ENCODE data around the gene SULT4A1.

SULT4A1 gene

DNA sequence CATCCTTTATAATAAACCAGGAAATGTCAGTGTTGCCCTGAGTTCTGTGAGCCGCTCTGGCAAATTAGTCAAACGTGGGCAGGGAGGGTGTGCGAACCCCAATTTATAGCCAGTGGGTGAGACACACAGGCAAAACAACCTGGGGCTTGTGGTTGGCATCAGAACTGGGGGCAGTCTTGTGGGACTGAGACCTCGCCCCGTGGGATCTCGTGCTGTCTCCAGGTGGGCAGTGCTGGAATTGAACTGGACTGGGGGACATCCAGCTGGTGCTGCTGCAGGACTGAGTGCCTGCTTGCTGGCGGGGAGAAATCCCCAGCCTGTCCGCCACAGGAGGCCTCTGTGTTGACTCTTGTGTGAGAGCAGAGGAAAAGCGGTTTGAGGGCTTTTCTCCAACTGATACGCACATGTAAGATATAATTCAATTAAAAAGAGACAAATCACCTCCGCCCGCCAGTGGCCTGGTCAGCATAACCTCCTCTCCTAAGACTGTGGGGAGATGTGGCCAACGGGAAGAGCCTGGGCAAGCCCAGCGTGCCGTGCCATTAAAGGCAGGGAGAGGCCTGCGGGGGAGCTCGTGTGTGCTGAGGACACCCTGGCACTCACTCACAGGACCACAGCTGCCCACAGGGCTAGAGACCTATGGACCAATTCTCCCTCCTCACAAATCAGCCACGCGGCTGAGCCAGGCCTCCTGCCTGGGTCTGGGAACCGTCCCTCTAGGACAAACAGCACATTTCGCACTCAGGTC is 18.4 kb downstream of the SULT4A1 start:
- no peak for DNase-seq

DNA sequence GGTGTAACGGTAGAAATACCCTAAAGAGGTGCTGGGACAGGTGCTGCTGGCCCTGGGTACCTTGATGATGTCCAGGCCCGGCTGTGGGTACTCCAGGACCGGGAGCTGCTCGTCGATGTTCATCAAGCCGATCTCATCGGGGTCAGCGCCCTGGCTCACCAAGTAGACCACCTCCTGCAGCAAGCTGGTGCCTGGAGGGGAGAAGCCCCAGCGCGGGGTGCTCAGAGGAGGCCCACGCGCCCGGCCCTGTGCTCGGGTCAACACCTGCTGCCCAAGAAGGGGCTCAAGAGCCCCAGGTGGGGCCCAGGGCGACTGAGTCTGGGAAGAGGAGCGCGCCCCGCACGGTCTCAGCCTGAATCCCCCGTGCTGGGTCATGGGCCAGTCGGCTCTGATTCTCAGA is 20.6 kb downstream of the SULT4A1 start:
- DNase-seq: no peak

DNA sequence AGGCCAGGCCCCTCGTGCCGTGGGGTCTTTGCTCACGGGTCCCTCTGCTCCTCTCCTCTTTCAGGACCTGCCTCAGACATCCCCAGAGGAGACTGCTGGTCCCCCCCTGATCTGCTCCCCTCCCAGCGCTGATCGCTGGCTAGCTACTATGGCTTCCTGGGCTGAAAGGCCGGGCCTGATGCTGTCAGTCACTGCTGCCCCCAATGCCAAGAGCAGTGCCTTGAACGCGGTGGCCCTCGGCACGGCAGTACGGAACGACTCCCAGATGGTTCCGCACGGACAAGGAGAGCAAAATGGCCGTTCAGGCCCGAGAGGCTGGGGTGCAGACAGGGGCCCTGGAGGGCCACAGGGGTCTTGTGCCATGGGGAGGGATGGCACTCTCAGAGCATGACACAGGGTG is 21.5 kb downstream of the SULT4A1 start:
- no peak for DNase-seq

DNA sequence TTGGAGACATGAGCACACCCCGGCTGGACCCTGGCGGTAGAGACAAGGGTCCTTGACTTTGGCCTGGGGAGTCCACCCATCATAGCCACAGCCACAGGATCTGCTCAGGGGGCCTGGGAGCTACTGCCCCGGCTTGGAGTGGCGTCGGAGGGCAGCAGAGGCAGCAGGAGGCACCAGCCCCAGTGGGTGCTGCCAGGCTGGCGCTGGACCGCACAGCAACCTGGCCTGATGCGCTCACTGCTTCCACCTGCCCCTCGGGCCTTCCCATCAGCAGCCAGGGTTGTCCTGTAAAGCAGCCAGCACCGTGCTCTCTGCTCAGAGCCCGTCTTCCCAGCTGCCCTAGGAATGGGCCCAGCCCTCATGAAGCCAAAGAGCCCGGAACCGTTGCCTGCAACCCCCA is 21.9 kb downstream of the SULT4A1 start:
- DNase-seq: no peak

DNA sequence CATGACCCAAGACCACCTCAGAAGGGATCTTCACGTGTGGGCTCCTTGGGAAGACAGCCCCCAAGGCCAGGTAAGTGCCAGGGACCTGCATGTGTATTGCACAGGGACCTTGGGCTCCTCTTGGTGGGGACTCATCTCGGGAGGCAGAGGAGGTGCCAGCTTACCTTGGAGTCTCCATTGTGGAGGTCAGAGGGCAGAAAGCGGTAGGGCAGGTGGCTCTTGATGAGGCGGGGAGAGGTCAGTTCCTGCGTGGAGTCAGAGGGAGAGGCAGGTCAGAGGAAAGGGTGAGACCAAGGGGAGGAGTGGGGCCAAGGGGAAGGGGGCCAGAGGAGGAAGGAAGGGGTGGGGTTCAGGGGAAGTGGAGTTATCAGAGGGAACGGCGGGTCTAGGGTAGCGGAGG is 22.5 kb downstream of the SULT4A1 start:
- no peak for DNase-seq

DNA sequence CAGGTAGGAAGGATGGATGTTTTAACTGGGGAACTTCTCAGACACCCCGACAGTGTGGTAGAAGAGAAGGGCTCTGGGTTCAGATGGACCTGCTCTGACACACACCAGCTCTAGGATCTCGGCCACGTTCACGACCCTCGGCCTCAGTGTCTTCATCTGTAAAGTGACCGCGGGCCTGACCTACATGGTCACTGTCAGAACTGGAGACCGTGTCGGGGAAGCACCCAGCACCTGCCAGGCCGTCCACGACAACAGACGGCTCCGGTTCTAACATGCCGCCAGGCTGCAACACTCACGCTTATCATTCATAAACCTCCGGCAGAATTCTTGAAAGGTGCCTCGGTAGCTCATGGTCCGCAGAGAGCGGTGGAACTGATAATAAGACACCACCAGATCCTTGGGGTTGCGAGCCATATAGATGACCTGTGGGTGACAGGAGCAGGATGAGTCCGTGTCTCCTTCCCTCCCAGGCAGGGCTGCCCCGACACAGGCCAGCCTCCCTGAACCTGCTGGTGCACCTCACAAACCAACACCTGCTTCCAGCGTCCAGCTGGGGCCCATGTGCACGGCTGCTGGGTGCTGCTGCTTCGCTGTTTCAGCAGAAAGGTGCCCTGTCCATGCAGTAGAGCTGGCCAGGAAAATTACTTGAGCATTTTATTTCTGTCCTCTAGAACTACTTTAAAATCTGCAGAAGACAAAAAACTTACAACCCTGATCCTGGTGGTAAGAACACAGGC is 23.6 kb downstream of the SULT4A1 start:
- no peak for DNase-seq

DNA sequence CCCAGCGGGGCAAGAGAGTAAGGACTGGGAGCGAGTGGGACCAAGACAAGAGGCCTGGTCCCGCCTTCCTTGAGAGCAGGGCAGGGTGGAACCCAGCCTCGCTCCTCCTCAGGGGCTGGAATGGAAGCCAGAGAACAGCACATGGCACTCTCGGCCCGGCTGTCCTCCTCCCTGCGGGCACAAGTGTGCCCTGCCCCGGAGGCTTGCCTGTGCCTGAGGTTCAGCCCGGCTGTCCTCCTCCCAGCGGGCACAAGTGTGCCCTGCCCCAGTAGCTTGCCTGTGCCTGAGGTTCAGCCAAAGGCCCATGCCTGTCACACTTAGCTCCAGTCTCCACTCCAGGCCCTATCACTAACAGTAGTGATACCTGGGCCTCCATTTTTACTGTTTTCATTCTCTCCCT is 24.2 kb downstream of the SULT4A1 start:
- no peak for DNase-seq

DNA sequence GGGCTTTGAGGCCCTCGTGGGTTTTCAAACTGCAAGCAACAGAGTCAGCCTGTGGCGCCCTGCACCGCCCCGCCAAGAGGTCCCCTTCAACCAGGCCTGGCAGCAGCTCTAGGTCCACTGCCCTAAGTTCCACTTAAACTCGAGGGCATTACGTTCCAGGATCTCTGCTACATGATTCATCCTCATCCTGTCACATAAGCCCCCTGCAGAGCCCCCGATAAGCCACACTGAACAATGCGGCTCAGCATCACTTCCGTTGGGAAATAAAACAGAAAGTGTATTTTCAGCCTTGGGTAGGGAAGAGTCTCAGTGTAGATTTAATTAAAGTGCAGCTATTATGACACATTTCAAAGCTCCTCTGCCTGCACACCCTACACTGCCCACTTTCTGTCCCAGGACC is 24.6 kb downstream of the SULT4A1 start:
- DNase-seq: no peak

DNA sequence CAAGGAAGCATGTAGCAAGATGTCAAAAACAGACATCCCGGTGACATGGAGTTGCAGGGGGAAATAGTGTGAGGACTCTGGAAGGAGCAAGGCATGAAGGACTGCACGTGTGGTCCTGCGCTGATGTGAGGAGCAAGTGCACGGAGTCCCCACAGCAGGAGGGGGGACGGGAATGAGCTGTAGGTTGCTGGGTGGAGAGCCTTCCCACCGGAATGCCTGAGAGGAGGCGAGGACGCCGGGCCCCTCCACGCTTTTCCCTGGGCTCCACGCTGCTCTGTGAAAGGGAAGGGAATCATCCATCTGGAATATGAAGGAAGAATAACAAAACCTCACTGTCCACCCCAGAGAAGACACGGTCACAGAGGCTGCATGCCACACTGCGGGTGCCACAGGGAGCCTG is 26.6 kb downstream of the SULT4A1 start:
- DNase-seq: no peak

DNA sequence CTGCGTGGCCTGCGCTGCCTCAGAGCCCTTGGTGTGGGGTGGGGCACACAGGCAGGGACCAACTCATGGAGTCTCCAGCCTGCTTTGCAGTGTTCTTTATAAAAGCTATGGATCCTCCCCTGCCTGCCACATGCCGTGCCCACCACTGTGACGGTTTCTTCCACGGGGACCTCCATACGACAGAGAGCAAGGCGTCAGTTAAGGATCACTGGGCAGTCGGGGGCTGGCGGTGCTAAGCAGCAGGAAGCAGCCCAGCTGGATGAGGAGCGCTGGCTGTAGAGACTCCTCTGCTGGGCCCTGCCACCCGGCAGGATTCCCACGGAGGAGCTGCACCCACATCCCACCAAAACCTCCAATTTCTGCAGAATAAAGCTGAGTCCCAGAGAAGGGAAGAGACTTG is 27.1 kb downstream of the SULT4A1 start:
- DNase-seq: no peak

DNA sequence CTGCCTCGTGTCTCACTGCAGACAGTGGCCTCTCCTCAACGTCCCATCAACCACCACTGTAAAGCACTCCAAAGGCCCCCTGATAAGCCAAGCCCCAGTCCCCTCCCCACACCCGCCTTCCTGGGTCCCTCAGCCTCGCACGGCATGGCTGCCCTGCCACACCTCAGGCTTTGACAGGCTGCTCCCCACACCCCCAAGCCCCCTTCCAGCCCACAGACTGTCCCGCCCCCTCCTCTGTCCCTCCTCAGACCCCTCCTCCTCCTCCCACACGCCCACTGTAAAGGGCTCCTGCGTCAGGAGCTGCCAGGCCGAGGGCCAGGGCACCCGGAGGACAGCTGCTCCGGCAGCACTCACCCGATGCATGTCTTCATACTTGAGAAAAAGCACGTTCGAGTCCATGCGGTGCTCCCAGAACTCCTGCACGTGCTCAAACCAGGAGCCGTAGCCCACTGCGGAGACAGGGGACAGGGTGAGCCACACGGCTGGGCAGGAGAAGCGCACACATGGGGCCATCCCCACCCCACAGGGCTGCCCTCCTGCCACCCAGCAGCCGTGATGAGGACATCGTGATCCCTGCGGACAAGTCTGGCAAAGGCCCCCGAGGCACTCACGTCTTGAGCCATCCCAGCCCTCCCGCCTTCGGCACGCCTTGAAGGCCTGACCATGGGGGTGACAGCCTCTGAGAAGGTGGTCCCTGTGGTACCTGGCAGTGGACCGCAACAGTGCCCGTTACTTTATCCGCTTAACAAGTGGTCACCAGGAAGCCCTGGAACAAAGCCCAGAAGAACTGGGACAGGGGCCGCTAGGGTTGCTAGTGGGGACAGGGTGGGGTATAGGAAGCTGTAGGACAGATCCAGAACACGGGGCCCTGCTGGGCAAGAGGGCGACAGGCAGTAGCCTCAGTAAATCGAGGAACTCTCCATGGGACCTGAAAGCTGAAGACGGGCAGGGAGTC is 28.8 kb downstream of the SULT4A1 start:
- no peak for DNase-seq

DNA sequence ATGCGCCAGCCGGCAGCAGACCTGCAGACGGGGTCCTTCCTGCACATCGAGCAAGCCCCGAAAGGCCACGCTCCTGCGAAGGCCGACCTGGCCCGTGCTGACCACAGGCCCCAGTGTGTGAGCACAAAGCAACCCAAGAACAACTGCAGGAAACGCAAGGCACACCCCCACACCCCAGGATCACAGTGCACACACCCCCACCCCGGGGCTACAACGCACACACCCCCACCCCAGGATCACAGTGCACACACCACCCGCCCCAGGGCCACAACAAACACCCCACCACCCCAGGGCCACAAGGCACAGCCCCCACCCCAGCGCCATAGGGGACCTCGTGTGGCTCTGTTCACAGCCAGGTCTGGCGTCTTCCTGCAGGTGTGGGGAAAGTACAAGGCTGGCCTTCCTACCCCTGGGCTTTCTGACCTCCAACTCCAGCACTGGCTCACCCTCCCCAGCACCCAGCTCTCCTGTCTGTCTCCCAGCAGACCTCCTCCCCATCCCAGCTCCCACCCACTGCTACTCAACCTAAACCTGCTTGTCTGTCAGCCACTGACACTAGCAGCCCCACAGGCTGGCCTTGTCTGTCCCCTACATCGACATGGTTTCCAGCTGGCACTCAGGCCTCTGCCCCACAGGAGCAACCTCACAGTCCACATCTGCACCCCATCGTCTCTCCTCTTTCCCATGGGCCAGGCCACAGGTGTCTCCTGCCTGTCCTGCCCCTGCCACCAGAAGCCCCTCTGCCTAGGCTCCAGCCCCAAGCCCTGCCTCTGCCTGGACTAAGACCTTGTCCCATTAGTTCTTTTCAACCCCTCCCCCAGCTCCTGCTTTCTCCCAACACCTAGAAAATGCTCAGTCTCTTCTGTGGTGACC is 29.7 kb downstream of the SULT4A1 start:
- no peak for DNase-seq

DNA sequence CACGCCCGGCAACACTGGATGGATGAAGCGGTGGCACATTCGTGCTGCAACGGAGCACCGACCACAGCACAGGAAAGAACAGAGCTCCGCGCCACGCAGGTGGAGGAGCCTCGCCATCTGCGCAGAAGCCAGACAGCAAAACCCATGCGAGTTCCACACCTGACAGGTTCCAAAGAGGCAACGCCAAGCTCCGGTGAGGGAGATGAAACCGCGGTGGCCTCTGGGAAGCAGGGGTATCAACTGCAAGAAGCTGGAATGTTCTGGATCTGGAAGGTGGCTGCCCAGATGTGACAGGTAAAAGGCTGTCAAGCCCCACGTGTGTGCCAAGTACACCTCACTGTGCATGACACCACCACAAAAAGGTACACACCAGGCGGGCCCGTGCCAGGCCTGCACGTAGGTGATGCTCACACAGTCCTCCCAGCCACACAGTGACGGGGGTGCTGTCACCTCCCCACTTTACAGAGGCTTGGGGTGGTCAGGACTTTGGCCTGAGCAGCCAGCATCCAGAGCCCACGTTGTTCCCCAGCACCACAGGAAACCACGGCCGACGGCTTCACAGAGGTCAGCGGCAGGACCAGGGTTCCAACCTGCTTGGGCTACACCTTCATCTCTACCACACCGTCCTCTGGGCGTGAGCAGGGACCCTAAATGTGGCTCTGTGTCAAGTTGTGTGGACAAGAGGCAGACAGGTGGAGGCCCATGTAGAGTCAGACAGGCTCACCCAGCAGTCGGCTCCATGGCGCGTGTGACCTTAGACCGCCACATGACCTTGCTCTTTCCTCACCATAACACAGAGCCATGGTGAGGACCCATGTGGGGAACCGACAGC is 30.5 kb downstream of the SULT4A1 start:
- no peak for DNase-seq

DNA sequence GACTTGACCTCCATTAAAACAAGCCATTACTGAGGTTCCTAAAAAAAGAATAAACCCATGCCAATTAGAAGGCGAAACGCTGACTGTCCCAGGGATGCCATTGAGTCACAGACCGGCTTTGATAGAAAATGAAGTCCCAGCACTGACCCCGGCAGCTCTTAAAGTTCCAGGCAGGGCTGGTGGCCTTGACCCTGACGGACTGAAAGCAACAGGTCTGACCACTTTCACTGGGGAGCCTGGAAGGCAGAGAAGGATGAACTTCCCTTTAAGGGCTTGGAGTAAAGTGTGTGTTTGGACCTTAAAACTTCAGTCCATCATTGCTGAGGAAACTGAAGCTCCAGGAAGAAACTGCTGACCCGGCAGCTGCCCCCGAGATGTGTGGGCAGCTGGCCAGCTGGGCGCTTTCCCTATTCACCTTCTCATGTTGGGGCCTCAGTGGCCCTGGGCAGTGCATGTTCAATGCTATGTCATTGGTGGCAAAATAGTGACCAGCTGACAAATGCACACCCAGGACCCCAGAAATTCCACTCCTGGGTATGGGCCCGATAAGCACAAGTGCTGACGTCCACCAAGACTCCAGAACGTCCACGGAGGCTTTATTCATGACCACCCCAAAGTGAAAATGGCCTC is 31.3 kb downstream of the SULT4A1 start:
- no peak for DNase-seq

DNA sequence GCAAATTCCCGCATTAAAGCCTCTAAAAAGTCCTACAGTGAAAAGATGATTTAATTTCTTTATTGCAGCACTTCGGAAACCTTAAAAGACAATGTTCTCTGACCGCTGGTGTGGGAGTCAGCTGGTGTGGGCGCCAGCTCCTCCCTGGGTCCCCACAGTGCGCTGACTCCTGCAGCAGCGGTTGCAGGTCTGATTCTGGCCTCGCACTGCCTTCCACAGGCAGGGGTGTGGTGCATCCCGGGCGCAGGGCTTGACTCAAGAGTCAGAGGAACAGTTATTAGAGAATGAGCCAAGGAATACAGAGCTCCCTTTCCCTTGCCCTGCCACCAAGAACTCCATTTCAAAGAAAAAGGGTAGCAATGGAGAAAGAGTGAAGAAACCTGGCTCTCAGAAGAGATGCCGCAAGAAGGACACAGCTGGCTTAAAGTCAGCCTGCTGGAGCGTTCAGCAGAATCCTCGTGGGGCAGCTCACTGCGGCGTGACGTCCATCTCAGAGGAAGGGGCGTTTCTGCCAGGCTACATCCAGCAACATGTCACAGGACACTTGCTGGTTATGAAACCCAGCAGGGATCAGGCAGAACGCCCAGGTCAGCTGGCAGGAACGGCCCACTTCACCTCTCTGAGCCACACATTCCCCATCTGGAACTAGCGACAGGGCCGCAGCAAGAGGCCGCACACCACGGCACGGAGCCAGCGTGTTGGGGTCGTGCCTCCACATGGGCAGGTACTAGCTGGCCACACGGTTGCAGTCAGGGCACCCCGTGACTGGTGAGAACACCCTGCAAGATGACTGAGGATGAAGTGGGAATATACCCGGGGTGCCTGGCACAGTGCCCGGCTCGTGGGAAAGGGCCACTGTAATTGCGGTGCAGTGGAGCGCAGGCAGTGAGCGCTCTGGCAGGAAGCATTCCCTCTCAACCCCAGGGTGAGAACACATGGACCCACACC is 32.1 kb downstream of the SULT4A1 start:
- no peak for DNase-seq

DNA sequence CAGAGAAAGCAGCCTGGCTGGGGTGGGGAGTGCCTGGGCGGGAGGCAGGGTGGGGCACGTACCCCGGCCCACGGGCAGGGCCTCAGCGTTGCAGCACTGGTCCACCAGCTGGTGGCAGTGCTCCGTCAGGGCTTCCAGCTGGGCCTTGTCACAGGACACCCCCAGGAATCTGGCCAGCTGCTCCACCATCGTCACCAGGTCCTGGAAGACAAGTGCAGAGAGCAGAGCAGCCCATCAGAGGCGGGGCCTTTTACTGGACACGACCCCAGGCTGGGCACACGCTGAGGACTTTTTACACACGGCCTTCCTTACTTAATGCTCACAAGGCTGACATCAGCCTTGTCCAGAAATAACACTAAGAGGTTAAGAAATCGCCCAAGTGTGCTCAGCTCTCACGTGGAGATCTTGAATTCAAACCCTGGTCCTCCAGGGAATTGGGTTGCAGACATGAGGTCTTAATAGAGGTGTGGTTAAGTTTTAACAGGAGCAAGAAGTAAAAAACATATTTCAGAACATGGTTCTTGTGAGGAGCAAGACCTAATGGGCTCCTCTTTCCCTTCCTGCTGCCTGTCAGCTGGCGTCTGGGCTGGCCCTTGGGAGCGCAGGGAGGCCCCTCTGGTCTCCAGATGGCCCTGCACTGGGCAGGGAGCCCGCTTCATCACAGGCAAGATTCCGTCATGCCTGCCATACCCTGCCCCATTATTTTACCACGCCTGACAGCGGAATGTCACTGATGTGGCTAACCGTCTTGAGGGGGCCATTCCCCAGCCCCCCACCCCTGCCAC is 33.1 kb downstream of the SULT4A1 start:
- no peak for DNase-seq

DNA sequence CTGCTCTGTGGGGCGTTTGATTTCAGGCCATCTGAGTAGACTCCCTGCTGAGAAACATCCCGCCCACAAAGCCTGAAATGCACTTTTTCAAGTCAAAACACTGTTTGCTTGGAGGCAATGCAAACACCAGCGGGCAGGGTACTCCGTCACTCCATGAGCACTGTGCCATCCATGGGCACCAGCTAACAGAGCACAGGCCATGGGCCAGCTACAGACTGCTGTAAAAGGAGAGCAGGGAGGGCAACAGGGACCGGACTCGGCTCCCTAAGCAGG is 33.7 kb downstream of the SULT4A1 start:
- DNase-seq: no peak

DNA sequence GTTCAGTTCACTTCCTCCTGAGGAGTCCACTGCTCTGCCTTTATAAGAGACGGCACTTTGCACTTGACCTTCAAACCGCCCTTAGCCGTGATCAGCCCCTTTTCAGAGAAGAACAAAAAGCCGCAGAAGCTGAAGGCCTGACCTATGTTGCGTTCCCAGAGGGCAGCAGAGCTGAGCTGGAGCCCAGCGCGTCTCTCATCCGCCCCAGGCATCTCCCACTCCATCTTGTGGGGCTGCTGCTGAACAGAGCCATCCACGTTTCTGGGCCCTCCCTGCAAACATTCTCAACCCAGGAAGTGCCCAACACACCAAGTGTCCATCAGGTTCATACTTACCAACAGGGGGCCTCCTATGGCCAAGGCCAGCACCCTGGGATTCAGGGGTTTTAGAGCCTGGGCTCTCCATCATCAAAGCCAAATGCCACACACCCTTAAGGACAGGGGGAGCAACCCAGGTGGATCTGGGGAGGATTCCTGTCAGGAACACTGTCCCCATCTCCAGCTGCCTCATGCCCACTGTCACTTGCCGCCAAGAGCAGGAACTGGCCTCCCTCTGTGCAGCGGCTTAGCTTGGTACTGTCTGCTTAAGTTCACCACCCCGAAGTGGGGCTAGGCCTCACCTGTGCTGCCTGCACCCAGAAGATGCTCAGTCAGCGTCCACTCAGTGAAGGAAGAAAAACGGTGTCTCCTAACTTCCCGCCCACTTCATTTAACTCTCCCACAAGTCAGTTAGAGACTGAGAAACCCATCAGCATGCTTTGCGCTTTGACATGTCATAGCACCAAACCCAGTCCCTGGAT is 34.2 kb downstream of the SULT4A1 start:
- no peak for DNase-seq

Measured in AML-193 (cell line).